HG02981 (cell line): Measurements from ENCODE around the gene RALY.
A peak's percentile ranks its signal among the peaks of the same experiment; 100 is the strongest.
"Not testable (repeated sequence)": the region's sequence is repeated elsewhere in the genome, so short reads cannot be mapped to it uniquely, and the experiment has no call there.

ENCODE experiments used
- ATAC-seq: cut with Tn5 transposase; IDR thresholded peaks from one replicate; pipeline ENCODE4 v1.9.1; 2021; ENCODE audit warnings: mild to moderate bottlenecking, moderate library complexity; ENCODE audit not compliant: unreplicated experiment

Gene RALY

GRCh38 chr20:34015401-34016335 lies 22.0 kb downstream of the RALY start:
- no peak for ATAC-seq

GRCh38 chr20:34016736-34017135 lies 23.0 kb downstream of the RALY start:
- no peak for ATAC-seq

- no peak for ATAC-seq
Measured at GRCh38 chr20:34017610-34018009, 23.9 kb downstream of the RALY start.

GRCh38 chr20:34018166-34018565 lies 24.5 kb downstream of the RALY start:
- ATAC-seq = no peak

- ATAC-seq = peak; percentile 42
Measured at GRCh38 chr20:34022151-34022838, 28.6 kb downstream of the RALY start.

GRCh38 chr20:34022839-34023234 lies 29.1 kb downstream of the RALY start:
- no peak for ATAC-seq

GRCh38 chr20:34023937-34024722 lies 30.4 kb downstream of the RALY start:
- ATAC-seq = no peak

GRCh38 chr20:34024723-34025351 lies 31.1 kb downstream of the RALY start:
- ATAC-seq = no peak

GRCh38 chr20:34028013-34028412 lies 34.3 kb downstream of the RALY start:
- not testable (repeated sequence) for ATAC-seq

- no peak for ATAC-seq
Measured at GRCh38 chr20:34029415-34029814, 35.7 kb downstream of the RALY start.

- no peak for ATAC-seq
Measured at GRCh38 chr20:34030456-34030855, 36.7 kb downstream of the RALY start.

- ATAC-seq = no peak
Measured at GRCh38 chr20:34033903-34034302, 40.2 kb downstream of the RALY start.

- ATAC-seq = no peak
Measured at GRCh38 chr20:34037121-34037520, 43.4 kb downstream of the RALY start.

- ATAC-seq = no peak
Measured at GRCh38 chr20:34037767-34038166, 44.1 kb downstream of the RALY start.

- no peak for ATAC-seq
Measured at GRCh38 chr20:34040300-34040995, 46.7 kb downstream of the RALY start.

GRCh38 chr20:34041226-34041625 lies 47.5 kb downstream of the RALY start:
- ATAC-seq = no peak

GRCh38 chr20:34042262-34042661 lies 48.6 kb downstream of the RALY start:
- ATAC-seq = no peak

GRCh38 chr20:34043025-34043424 lies 49.3 kb downstream of the RALY start:
- ATAC-seq = no peak

- ATAC-seq = no peak
Measured at GRCh38 chr20:34045294-34045693, 51.6 kb downstream of the RALY start.
